Effector memory CD4-positive, alpha-beta T cell (primary cell): ENCODE measurements around the gene ITIH5.

Experiments
- DNase-seq, 3 donors: peaks; one replicate each; pipeline ENCODE4 v3.0.0-alpha.2; 2020
- H3K27ac ChIP-seq: 2 replicates; pipeline ENCODE4 v1.7.0; 2013; ENCODE audit warnings: mild to moderate bottlenecking, low read length, moderate library complexity; ENCODE audit not compliant: insufficient read depth, poor library complexity, severe bottlenecking
- H3K27me3 ChIP-seq: replicated peaks from 2 replicates; pipeline ENCODE4 v1.7.0; 2013; ENCODE audit warnings: mild to moderate bottlenecking, low read length; ENCODE audit not compliant: insufficient read depth, control insufficient read depth, poor library complexity, severe bottlenecking
- H3K36me3 ChIP-seq: 2 replicates; pipeline ENCODE4 v1.7.0; 2013; ENCODE audit warnings: mild to moderate bottlenecking, low read length, moderate library complexity; ENCODE audit not compliant: control insufficient read depth, insufficient read depth
- H3K4me1 ChIP-seq: 2 replicates; pipeline ENCODE4 v1.7.0; 2013; ENCODE audit warnings: low read length, mild to moderate bottlenecking; ENCODE audit not compliant: control insufficient read depth, insufficient read depth, poor library complexity, severe bottlenecking
- H3K4me3 ChIP-seq: 2 replicates; pipeline ENCODE4 v1.7.0; 2013; ENCODE audit warnings: low read length, low read depth, mild to moderate bottlenecking; ENCODE audit not compliant: insufficient read depth, poor library complexity, severe bottlenecking
- H3K9me3 ChIP-seq: 2 replicates; pipeline ENCODE4 v1.7.0; 2013; ENCODE audit warnings: mild to moderate bottlenecking, low read length, moderate library complexity; ENCODE audit not compliant: control insufficient read depth

Gene ITIH5

DNA sequence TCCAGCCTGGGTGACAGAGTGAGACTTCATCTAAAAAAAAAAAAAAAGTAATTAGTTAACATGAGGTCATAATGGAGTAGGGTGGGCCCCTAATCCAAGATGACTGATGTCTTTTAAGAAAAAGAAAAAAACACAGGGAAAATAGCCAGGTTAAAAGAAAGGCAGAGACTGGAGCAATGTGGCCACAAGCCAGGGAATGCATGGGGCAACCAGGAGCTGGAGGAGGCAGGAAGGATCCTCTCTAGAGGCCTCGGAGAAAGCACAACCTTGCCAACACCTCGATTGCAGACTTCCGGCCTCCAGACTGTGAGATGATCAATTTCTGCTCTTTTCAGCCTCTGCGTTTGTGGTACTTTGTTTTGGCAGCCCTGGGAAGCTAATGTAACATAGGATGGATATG lies 121.5 kb downstream of the ITIH5 start:
- no peak overlapping the region for H3K27ac ChIP-seq
- H3K9me3 ChIP-seq = no peaks in the 10 kb centered on the region
- H3K4me3 ChIP-seq = no peak overlapping the region
- H3K27me3 ChIP-seq = no peaks in the 10 kb centered on the region
- H3K4me1 ChIP-seq = no peaks in the 10 kb centered on the region
- DNase-seq = no peak
- no peaks in the 10 kb centered on the region for H3K36me3 ChIP-seq

- Histone ChIP-seq H3K4me1 (no peaks in the 10 kb centered on the region), H3K27me3 (no peaks in the 10 kb centered on the region), H3K27ac (no peak overlapping the region), H3K36me3 (no peaks in the 10 kb centered on the region), H3K9me3 (no peaks in the 10 kb centered on the region), H3K4me3 (no peak overlapping the region)
- no peak for DNase-seq
Measured at GRCh38 chr10:7544203-7544602, 122.6 kb downstream of the ITIH5 start.

GRCh38 chr10:7542189-7542914 lies 124.4 kb downstream of the ITIH5 start:
- no peaks in the 10 kb centered on the region for H3K27me3 ChIP-seq
- no peaks in the 10 kb centered on the region for H3K4me1 ChIP-seq
- no peak for DNase-seq

DNA sequence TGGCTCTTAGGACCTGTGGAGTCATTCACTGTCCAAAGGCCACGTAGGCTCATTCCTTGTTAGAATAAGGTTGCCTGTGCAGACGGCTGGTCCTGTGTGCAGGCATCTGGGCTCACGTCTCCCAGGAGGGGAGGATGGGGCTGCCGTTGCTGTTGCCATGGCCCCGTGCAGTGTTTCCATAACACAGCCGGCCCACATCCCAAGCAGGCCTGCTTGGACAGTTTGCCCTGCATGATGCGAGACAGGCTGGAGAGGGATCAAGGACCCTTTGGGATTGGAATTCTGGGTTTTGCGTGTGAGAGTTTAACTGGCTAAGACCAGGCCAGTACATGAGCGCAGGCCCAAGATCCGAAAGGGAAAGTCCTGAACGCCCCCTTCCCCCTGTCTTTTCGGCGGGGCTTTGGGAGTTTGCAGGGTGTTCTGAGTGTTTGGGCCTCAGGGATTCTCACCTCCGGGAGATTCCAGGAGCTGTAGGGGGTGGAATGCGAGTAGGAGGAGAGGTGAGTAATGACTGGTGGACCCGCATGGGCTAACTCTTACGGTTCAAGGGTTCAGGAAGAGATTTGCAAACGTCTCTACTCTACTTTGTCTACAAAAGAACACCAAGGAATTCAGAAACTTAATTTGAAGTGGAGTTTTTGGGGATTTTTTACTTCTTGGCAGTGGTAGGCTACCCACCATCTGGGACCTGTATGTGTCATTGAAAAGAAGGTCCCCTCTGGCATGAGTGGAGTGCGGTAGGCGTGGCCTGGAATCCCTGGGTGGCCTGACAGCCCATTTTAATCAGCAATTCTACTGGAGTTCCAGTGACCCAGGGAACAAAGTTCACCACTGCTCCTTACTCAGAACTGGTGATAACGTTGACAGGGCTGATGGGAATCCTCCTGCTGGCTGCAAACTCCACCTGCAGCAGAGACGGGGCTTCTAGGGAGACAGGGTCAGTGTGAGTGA lies 125.4 kb downstream of the ITIH5 start:
- no peaks in the 10 kb centered on the region for H3K4me1 ChIP-seq
- no peaks in the 10 kb centered on the region for H3K27me3 ChIP-seq
- no peaks in the 10 kb centered on the region for H3K9me3 ChIP-seq
- no peak overlapping the region for H3K4me3 ChIP-seq
- no peaks in the 10 kb centered on the region for H3K36me3 ChIP-seq
- H3K27ac ChIP-seq = no peak overlapping the region
- no peak for DNase-seq

More at GRCh38 chr10:7542189-7542914, 124.4 kb downstream of the ITIH5 start:
- Histone ChIP-seq H3K9me3 (no peaks in the 10 kb centered on the region), H3K4me3 (no peak overlapping the region), H3K27ac (no peak overlapping the region), H3K36me3 (no peaks in the 10 kb centered on the region)

- Histone ChIP-seq H3K36me3 (no peaks in the 10 kb centered on the region), H3K27ac (no peak overlapping the region), H3K4me3 (no peak overlapping the region), H3K27me3 (no peaks in the 10 kb centered on the region), H3K9me3 (no peaks in the 10 kb centered on the region), H3K4me1 (no peaks in the 10 kb centered on the region)
- DNase-seq = no peak
Measured at GRCh38 chr10:7538970-7539654, 127.7 kb downstream of the ITIH5 start.

GRCh38 chr10:7537126-7537525 lies 129.6 kb downstream of the ITIH5 start:
- DNase-seq = no peak
- Histone ChIP-seq H3K9me3 (no peaks in the 10 kb centered on the region), H3K4me1 (no peaks in the 10 kb centered on the region), H3K36me3 (no peaks in the 10 kb centered on the region), H3K27ac (no peak overlapping the region), H3K4me3 (no peak overlapping the region), H3K27me3 (no peaks in the 10 kb centered on the region)

- H3K27ac ChIP-seq = no peak overlapping the region
- no peaks in the 10 kb centered on the region for H3K9me3 ChIP-seq
- H3K4me3 ChIP-seq = no peak overlapping the region
- H3K27me3 ChIP-seq = no peaks in the 10 kb centered on the region
- H3K4me1 ChIP-seq = no peaks in the 10 kb centered on the region
- no peaks in the 10 kb centered on the region for H3K36me3 ChIP-seq
- DNase-seq = no peak
Measured at GRCh38 chr10:7534480-7534852, 132.3 kb downstream of the ITIH5 start.

DNA sequence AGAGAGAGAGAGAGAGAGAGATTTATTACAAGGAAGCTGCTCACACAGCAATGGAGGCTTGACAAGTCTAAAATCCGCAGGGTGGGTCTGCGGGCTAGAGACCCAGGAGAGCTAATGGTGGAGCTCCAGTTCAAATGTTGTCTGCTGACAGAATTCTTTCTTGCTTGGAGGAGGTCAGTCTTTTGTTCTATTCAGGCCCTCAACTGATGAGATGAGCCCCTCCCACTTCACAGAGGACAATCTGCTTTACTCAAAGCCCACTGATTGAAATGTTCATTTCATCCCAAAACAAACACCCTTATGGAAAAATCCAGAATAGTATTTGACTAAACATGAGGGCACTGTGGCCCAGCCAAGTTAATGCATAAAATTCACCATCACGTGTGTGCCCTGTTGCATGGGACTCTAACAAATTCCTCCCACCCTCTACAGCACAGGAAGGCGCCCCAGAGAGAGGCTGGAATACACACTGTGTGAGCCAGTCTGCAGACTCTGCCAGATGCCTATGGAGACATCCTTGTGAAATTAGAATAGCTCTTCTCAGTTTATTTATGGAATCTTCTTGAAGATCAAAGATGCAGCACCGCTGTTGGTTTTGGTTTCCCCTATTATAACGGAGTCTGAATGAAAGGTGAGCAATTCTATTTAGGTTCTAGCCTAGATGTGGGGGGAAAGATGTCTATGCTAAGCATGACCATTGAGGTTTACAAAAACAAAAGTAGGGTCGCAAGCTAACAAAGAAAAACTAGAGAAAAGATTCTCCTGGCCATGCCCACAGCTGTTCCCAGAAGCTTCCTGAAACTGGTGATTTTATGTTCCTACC lies 132.9 kb downstream of the ITIH5 start:
- H3K4me1 ChIP-seq = no peaks in the 10 kb centered on the region
- DNase-seq = no peak
- H3K9me3 ChIP-seq = no peaks in the 10 kb centered on the region
- H3K27me3 ChIP-seq = no peaks in the 10 kb centered on the region
- H3K36me3 ChIP-seq = no peaks in the 10 kb centered on the region
- H3K27ac ChIP-seq = no peak overlapping the region
- H3K4me3 ChIP-seq = no peak overlapping the region

DNA sequence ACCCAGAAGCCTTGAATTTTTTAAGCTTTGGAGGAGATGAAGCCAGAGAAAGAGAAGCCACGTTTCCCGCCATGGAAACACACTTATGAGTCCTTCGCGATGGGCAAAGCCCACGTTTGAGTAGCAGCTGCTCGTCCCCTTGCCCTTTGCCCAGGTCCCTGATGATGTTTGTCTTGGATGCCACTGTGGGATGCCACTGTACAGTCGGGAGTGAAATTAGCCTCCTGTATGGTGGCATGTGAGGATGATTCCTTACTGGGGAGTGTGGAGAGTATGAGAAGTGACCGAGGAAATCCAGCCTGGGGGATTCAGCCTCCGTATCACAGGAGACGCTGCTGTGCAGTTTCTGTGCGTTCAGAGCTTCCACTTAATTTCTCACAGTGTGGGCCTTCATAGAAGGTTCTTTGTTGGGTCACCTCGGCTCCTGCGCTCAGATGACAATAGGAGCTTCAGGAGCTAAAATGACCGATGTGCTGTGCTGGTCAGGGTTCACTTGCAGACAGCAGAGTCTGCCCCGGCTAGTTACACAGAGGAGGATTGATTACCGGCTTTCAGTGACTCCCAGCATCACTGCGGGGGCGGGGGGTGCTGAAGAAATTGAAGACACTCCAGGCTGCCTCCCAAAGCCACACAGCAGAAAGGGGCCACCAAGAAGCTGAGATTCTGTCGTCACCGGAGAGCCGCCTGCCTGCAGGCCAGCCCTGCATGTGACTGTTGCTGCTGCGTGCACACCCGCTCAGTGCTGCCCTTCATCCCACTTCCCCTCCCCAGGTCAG lies 133.9 kb downstream of the ITIH5 start:
- DNase-seq = no peak
- H3K27ac ChIP-seq = no peak overlapping the region
- no peaks in the 10 kb centered on the region for H3K27me3 ChIP-seq
- no peaks in the 10 kb centered on the region for H3K4me1 ChIP-seq
- no peaks in the 10 kb centered on the region for H3K9me3 ChIP-seq
- no peak overlapping the region for H3K4me3 ChIP-seq
- H3K36me3 ChIP-seq = no peaks in the 10 kb centered on the region
